OCI-LY7 (cell line): Measurements from ENCODE around the gene IL18RAP. TPM values are rescaled to one million over a fixed set of nuclear protein-coding genes. Genes with fewer than 3 reads are reported as not detected.

ENCODE experiments used
- BruUV-seq: library from RNA; stranded (reverse); fragments of 400-500 nt; replicated peaks from 2 replicates; lab custom pipeline; 2021; lab: Mats Ljungman, UMichigan
- CTCF ChIA-PET: fragments of 300-600 bp; sonication (Branson Sonifier 250); formaldehyde crosslinking; loops from one replicate; lab custom pipeline; 2022; ENCODE audit warnings: antibody characterized with exemption; ENCODE audit not compliant: unreplicated experiment; lab: Charles Lee
- POLR2A ChIA-PET: fragments of 300-600 bp; sonication (Branson Sonifier 250); formaldehyde crosslinking; loops from one replicate; lab custom pipeline; 2022; ENCODE audit warnings: antibody characterized with exemption; lab: Charles Lee
- DNase-seq: peaks from one replicate; pipeline ENCODE4 v3.0.0-alpha.2; 2015; ENCODE audit warnings: low spot score
- H2AFZ ChIP-seq: fragments of 200-600 bp; sonication (generic), shearing (Covaris generic); 2 replicates; pipeline ENCODE4 v1.6.1; 2014; ENCODE audit warnings: mild to moderate bottlenecking, antibody characterized with exemption, low read length, moderate library complexity
- H3K27ac ChIP-seq: fragments of 200-600 bp; sonication (generic); 2 replicates; pipeline ENCODE4 v1.5.1; 2014; ENCODE audit warnings: mixed run types, low read depth, mild to moderate bottlenecking, moderate library complexity, low read length, inconsistent platforms; ENCODE audit not compliant: poor library complexity, severe bottlenecking
- H3K36me3 ChIP-seq: fragments of 200-600 bp; sonication (generic); 2 replicates; pipeline ENCODE4 v1.6.1; 2014; ENCODE audit warnings: mild to moderate bottlenecking, antibody characterized with exemption, low read length, moderate library complexity, mixed read lengths; ENCODE audit not compliant: insufficient read depth
- H3K4me1 ChIP-seq: fragments of 200-600 bp; sonication (generic); 2 replicates; pipeline ENCODE4 v1.5.1; 2014; ENCODE audit warnings: mild to moderate bottlenecking, low read length; ENCODE audit not compliant: insufficient read depth, poor library complexity, severe bottlenecking
- H3K4me2 ChIP-seq: fragments of 200-600 bp; sonication (generic); 2 replicates; pipeline ENCODE4 v1.6.1; 2014; ENCODE audit warnings: mild to moderate bottlenecking, low read length
- H3K4me3 ChIP-seq: fragments of 200-600 bp; sonication (generic); 2 replicates; pipeline ENCODE4 v1.5.1; 2014; ENCODE audit warnings: mild to moderate bottlenecking, low read depth, low read length; ENCODE audit not compliant: poor library complexity, severe bottlenecking
- H3K79me2 ChIP-seq: fragments of 200-600 bp; sonication (generic); 2 replicates; pipeline ENCODE4 v1.6.1; 2016; ENCODE audit warnings: low read depth, mild to moderate bottlenecking, low read length, moderate library complexity, mixed read lengths; ENCODE audit not compliant: insufficient read depth
- H3K9me2 ChIP-seq: fragments of 200-600 bp; sonication (generic); 2 replicates; pipeline ENCODE4 v1.6.1; 2016; ENCODE audit warnings: mild to moderate bottlenecking, low read length, mixed read lengths; ENCODE audit not compliant: insufficient read depth
- H3K9me3 ChIP-seq: fragments of 200-600 bp; sonication (generic); 2 replicates; pipeline ENCODE4 v1.6.1; 2014; ENCODE audit warnings: mild to moderate bottlenecking, mixed run types, low read length, mixed read lengths
- H4K20me1 ChIP-seq: fragments of 200-600 bp; sonication (generic); 2 replicates; pipeline ENCODE4 v1.6.1; 2014; ENCODE audit warnings: mild to moderate bottlenecking, antibody characterized with exemption, low read length, moderate library complexity, mixed read lengths; ENCODE audit not compliant: insufficient read depth
- CTCF ChIP-seq: fragments of 200-600 bp; sonication (generic); conservative IDR thresholded peaks from 2 replicates; pipeline ENCODE4 v1.5.1; 2014; ENCODE audit warnings: mild to moderate bottlenecking, antibody characterized with exemption, low read length, moderate library complexity, mixed read lengths
- EZH2phosphoT487 ChIP-seq: fragments of 200-600 bp; sonication (generic); IDR thresholded peaks from 2 replicates; pipeline ENCODE4 v1.6.1; 2018; ENCODE audit warnings: low read depth, borderline replicate concordance, mild to moderate bottlenecking, mixed run types, antibody characterized with exemption, low read length, moderate library complexity, mixed read lengths
- intact Hi-C: fragments of 100-400 bp; cut with micrococcal nuclease; formaldehyde crosslinking; loops from one replicate; pipeline ENCODE4 v1.10.0; 2022; ENCODE audit not compliant: unreplicated experiment
- total RNA-seq, 2 experiments: library from RNA; depleted of rRNA in 1 of 2; stranded (reverse); fragments of >200 nt in 1 of 2; shearing (Covaris generic) in 1 of 2; gene quantifications; 2 replicates each; pipeline ENCODE4 v1.2.3, GENCODE V29; 2014 to 2022

IL18RAP gene
- total RNA-seq, 2 experiments from 2014 or later = not detected

DNA sequence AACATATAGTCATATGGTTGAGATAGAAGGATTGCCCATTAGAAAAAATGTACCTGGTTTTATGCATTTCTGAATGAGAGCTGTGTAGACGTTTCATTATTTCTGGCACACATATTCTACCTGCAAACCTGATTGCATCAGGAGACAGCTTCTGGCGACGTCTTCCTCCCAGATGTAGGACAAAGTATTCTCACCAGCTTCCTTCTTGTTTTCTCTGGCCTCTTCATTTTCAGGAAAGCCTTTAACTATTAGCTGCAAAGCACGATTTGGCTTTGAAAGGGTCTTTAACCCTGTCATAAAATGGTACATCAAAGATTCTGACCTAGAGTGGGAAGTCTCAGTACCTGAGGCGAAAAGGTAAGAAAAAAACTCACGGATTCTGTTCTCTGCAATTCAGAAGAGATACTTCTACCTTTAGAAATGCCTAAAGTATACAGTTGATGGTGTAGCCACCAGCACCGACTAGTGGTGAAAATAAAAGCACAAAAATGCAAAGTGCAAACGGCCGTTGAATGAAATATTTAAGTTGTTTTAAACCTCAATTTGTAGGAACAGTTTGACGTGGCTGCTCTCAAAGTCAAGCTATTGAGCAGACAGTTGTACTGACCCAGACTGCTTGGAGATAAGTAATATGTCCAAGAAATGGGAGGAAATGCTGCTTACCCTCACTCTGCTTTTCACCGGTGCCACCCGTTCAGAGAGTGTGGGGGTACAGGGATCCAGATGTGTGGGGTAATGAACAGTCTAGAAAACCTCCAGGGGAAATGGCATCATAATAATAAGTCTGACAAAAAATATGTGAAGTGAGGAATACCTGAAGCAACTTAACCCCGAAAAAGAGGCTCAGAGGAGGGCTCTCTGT, 20.2 kb downstream of the IL18RAP start:
- H3K9me2 ChIP-seq = no peaks in the 10 kb centered on the region
- no peak overlapping the region for H3K4me3 ChIP-seq
- no TSS peak for BruUV-seq
- intact Hi-C loops = no loop called here
- DNase-seq = peak; percentile 20
- H3K4me1 ChIP-seq = no peaks in the 10 kb centered on the region
- no peaks in the 10 kb centered on the region for H3K36me3 ChIP-seq
- no peak overlapping the region for H2AFZ ChIP-seq
- no peaks in the 10 kb centered on the region for H3K79me2 ChIP-seq
- H3K4me2 ChIP-seq = no peak overlapping the region
- POLR2A ChIA-PET = no interaction called here
- no peaks in the 10 kb centered on the region for H4K20me1 ChIP-seq
- no peak overlapping the region for H3K27ac ChIP-seq
- no peaks in the 10 kb centered on the region for H3K9me3 ChIP-seq
- no peak for TF ChIP-seq EZH2phosphoT487
- peak; percentile 74 for TF ChIP-seq CTCF
- CTCF ChIA-PET = interaction anchor here (0.7 kb wide), 1 partner anchor 11 kb away, joined by 3 read pairs; no protein-coding TSS in a partner anchor

- CTCF ChIA-PET = no interaction called here
Observed at GRCh38 chr2:102444233-102444632, 21.3 kb downstream of the IL18RAP start.

More at GRCh38 chr2:102444233-102444632, 21.3 kb downstream of the IL18RAP start:
- Histone ChIP-seq H3K4me2 (no peak overlapping the region), H3K9me3 (no peaks in the 10 kb centered on the region), H3K4me1 (no peaks in the 10 kb centered on the region), H4K20me1 (no peaks in the 10 kb centered on the region), H3K79me2 (no peaks in the 10 kb centered on the region), H3K36me3 (no peaks in the 10 kb centered on the region), H3K4me3 (no peak overlapping the region), H3K27ac (no peak overlapping the region), H3K9me2 (no peaks in the 10 kb centered on the region), H2AFZ (no peak overlapping the region)
- intact Hi-C loops = no loop called here
- TF ChIP-seq CTCF (no peak), EZH2phosphoT487 (no peak)
- BruUV-seq = no TSS peak
- DNase-seq = no peak
- POLR2A ChIA-PET = no interaction called here
